GM19455 (cell line): ENCODE measurements around the gene CT45A7.
"Not testable (repeated sequence)": the region's sequence is repeated elsewhere in the genome, so short reads cannot be mapped to it uniquely, and the experiment has no call there.

Experiments
- ATAC-seq: cut with Tn5 transposase; IDR thresholded peaks from one replicate; pipeline ENCODE4 v1.9.1; 2021; ENCODE audit not compliant: unreplicated experiment

Gene CT45A7

GRCh38 chrX:135837180-135837579, at the start of gene CT45A7:
CT45A7 (minus strand) TSS chrX:135837280; CDS start chrX:135833533, 3,747 bp downstream.
- not testable (repeated sequence) for ATAC-seq

- not testable (repeated sequence) for ATAC-seq
Measured at GRCh38 chrX:135882741-135883140, 45.7 kb upstream of the CT45A7 start.

GRCh38 chrX:135871712-135872111, 34.6 kb upstream of the CT45A7 start, which contains the start of gene CT45A9:
CT45A9 (minus strand) TSS chrX:135871812; CDS start chrX:135868061, 3,751 bp downstream.
- not testable (repeated sequence) for ATAC-seq

- ATAC-seq = not testable (repeated sequence)
Measured at GRCh38 chrX:135854438-135854837, 17.4 kb upstream of the CT45A7 start, which contains the start of gene CT45A8. CT45A8 (minus strand) TSS chrX:135854538; CDS start chrX:135850783, 3,755 bp downstream.

- ATAC-seq = not testable (repeated sequence)
Measured at GRCh38 chrX:135819912-135820311, 17.2 kb downstream of the CT45A7 start, which contains the start of gene CT45A2. CT45A2 (minus strand) TSS chrX:135820012; CDS start chrX:135816265, 3,747 bp downstream.

- ATAC-seq = not testable (repeated sequence)
Measured at GRCh38 chrX:135802687-135803086, 34.4 kb downstream of the CT45A7 start, which contains the start of gene CT45A6. CT45A6 (minus strand) TSS chrX:135802787; CDS start chrX:135798993, 3,794 bp downstream.

GRCh38 chrX:135785403-135785802, 51.7 kb downstream of the CT45A7 start, which contains the start of gene CT45A5:
CT45A5 (minus strand) TSS chrX:135785503; CDS start chrX:135781729, 3,774 bp downstream.
- ATAC-seq = not testable (repeated sequence)
